ENCODE measurements around the gene DCDC1.
A peak's percentile ranks its signal among the peaks of the same experiment; 100 is the strongest.
"Not testable (repeated sequence)": the region's sequence is repeated elsewhere in the genome, so short reads cannot be mapped to it uniquely, and the experiment has no call there.

DCDC1 gene

DNA sequence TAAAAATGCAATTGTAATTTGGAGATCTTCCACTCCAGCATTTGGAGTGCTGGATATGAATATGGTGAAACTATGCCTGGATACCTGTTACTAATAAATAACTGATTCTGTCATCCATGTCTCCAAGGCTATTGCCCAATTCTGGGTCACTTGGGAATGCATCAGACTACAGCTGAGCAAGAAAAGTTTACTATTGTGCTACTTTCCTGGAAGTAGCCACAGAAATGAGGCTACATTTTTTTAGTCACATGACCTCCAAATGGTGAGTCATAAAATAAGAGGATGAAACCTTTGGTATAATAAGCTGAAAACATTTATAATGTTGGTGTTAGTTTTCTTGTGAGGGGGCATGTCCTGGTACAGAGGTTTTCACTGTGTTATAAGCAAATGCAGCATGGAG lies 44.4 kb downstream of the DCDC1 start:
- DNase-seq, result no peak

DNA sequence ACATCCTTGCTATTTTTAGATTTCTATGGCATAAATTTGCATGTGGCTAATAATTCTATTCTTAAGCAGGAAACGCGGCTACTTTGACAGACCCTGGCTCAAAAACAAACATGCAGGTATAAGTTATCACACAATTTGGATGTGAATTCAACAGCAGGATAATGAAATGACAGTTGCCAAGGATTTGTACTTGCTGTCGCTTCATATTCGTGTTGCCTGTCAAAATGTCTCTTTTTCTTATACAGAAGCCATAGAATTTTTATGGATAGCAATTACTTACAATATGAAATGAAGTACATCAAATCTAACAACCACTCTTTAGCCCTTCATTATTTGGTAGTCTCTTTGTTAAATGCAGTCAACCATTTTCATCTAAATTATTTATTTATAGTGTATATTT lies 46.4 kb downstream of the DCDC1 start:
- no peak for DNase-seq

DNA sequence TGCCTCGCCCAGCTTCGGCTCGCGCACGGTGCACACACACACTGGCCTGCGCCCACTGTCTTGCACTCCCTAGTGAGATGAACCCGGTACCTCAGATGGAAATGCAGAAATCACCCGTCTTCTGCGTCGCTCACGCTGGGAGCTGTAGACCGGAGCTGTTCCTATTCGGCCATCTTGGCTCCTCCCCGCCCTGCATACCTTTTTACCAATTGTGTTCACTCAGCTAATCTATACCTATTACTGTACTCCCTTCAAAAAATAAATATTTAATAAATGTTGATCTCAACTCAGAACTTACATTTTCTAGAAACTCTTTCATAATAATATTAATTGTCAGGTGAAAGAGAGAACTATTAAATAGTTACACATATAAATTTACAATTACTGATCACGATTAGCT lies 48.0 kb downstream of the DCDC1 start:
- not testable (repeated sequence) for DNase-seq

DNA sequence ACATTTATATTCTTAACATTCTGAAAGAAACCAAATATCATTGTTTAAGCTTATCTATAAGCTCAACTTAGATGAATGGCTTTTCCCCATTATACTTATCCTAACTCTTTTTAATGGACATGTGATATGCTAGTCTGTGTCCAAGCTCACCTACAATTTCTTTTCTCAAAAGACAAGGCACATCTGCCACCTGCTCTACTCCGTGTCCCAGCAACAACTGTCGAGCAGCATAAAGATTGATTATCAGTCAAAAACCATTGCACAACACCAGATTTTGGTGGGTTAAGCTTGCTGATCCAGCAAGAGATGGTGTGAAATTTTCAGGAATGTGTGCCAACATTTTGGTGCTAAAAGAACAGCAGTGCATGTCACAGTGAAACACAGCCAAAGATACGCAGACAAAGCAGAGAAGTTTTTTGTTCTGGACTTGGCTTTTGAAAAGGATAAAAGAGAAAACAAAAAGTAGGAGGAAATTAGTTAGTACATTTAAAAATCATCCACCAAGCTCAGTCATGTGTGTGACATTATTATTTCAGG lies 65.8 kb downstream of the DCDC1 start:
- no peak for DNase-seq

DNA sequence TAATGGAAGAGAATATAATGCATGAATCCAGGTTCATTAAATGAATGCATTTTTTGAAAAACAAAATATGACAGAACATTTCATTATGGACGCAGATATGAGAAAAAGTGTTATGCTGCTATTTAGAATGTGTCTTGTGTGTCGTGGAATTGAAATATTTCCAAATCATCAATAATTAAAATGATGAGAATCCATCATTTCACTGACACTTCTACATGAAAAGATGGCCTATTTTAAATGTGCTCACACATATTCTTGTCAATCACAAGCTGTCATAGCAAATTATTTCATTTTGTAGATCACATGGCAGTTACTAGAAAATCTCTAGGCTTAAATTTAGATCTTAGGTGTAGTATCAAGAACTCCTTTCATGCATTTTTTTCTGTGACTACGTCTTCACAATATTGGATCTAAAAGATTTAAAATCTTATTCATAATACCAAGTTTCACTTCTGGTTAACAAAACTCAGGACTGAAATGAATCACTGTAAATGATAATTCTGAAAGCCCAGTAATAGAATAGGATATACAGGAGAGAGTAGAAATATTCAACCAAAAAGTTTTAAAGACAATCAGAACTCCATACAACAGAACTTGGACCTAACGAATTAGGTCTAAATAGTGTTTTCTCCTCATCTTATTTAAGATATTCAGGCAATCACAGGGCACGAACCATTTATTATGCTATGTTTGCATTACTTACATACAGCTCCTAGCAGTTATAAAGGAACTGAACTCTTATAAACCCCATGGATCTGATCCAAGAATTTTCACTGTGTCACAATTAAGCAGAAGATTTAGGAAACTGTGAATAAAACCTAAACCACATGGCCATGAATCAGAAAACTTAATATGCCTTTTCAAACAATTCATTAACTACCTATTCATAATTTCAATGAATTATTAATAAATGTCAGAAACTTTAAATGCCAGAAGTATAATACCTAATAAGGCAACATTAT lies 67.7 kb downstream of the DCDC1 start:
- no peak for DNase-seq

DNA sequence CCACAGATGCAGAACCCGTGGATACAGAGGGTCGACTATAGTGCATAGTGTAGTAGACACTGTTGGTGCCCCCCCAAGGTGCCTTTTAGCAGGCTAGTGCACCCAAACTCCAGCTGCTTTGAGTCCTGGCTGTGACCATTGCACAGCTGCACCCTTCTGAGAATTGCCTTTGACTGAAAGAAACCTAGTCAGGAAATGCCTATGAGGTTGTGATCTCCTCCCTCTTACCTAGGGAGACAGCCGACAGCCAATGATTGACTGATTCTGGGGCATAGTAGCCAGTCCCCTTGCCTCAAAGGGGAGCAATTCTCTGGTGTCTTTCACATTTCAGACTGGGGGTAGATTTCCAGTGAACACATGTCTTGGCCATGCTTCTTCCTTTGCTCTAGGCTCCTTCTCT lies 74.2 kb downstream of the DCDC1 start:
- no peak for DNase-seq

DNA sequence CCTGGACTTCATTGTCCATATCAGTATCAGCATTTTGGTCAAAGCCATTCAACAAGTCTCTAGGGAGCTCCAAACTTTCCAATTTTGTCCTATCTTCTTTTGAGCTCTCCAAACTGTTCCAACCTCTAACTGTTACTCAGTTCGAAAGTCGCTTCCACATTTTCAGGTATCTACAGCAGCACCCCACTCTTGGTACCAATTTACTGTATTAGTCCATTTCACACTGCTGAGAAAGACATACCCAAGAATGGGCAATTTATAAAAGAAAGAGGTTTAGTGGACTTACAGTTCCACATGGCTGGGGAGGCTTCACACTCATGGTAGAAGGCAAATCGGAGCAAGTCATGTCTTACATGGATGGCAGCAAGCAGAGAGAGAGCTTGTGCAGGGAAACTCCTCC lies 96.0 kb downstream of the DCDC1 start:
- not testable (repeated sequence) for DNase-seq

DNA sequence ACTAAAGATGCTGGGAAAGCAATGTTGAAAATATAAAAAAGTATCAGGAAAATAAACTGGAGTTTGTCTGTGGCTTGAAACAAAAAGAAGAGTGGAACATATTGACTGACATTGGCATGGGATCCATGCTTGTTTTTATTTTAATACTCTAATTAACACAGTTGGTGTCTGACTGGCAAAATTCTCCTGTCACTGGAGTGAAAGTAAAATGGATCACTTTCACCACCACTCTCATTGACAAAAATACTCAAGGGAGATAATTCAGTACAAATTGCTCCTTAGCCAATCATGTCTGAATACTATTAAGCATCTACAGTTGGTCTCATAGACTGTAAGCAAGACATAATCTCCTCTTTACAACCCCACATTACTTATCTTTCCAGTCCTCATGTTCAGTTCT lies 101.8 kb downstream of the DCDC1 start:
- no peak for DNase-seq

DNA sequence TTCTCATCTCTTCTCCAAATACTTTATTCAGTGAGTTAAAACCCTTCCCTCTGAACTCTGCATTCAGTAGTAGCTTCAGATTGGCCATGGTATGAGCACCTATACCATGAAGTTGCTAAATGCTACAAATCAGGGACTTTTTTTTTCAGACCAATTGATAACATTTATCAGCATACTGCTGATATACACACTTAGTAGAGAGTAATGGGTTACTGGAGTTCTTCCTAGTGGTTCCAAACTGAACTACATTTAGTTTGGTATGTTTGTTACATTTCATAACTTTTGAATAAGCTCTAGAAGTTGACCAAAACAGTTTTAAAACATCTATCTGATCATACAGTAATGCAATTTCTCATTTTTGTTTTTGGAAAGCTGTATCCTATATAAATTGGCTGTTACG lies 104.7 kb downstream of the DCDC1 start:
- DNase-seq, result peak in 1 of 2 experiments; percentile 6

DNA sequence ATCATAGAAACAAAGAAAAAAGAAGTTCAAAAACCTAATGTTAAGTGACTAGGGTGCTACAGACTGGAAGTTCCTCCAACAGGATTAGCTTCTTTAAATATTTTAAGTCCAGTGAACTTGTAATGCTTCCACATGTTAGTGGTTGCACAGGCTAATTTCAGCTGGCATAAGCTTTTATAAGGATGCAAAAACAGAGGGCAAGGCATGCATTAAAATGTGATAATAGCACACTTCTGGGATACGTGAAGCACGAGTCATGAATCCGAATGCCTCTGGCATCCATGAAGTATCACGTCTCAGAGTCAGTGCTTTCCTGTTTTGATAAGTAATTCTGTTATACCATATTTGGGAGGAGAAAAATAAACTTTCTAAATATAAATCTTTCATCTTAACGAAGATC lies 106.8 kb downstream of the DCDC1 start:
- no peak for DNase-seq

DNA sequence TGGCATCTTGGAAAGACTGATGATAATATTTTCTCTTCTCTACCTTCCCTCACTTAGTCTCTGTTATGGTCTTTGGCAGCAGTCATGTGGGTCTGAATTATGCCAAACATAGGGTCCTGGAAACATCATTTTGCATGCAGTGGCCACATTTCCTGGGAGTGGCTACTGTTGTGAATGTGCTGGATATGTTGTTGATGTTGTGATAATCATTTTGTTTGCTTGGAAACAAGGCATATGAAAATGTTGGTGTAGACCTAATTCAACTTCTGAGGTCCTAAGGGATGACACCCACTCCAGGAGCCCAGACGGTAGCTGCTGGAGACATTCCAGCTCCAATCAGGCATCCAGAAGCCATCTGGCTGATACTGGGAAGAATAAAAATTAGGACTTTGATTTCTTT lies 109.7 kb downstream of the DCDC1 start:
- DNase-seq, result no peak

DNA sequence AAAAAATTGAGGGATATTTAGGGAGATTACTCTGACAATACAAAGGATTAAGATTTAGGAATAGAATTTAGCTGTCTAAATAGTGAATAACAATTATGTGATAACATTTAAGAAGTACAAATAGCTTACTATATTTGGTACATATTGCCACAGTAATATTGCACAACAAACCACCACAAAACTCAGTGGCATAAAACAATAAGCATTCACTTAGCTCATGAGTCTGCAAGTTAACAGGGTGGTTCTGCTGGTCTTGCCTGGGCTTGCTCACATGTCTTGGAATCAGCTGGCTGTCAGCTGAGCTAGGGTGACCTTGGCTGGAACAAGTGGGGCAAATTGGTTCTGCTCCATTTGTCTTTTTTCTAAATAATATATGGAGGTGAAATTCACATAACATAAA lies 115.1 kb downstream of the DCDC1 start:
- no peak for DNase-seq

DNA sequence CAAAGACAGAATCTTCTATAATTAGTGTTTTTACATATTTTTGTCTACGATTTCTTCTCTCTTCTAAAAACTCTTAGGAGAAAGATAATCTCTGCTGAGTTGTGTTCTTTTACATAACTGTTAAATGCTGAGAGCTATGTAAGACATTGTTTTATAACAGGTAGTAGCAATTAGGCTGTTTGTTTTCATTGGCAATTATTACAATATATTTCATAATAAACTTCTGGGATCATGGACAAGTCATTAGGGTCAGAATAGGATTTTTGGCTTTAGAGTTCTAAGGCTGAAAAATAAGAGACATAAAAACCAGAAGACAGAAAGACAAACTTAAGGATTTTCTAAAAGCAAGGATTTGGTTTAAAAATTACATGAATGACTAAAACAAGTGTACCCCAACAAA lies 120.8 kb downstream of the DCDC1 start:
- DNase-seq, result no peak

DNA sequence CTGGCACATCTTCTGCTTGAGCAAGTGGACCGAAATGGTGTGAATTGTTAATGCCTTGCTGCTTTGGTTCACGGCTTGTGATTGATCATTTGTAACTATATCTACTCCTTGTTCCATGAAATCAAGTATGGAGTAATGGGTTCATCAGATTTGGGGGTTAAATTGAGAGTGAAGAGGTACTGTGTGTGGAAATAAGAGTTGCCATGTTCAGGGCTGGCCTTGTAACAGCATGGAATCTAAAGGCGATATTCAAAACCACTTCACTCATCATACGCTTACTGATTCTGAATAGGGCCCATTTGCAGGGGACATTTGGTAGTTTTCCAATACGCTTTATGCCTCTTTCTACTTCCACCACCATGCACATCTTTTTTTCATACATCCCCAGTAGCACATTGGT lies 122.2 kb downstream of the DCDC1 start:
- DNase-seq, result no peak

DNA sequence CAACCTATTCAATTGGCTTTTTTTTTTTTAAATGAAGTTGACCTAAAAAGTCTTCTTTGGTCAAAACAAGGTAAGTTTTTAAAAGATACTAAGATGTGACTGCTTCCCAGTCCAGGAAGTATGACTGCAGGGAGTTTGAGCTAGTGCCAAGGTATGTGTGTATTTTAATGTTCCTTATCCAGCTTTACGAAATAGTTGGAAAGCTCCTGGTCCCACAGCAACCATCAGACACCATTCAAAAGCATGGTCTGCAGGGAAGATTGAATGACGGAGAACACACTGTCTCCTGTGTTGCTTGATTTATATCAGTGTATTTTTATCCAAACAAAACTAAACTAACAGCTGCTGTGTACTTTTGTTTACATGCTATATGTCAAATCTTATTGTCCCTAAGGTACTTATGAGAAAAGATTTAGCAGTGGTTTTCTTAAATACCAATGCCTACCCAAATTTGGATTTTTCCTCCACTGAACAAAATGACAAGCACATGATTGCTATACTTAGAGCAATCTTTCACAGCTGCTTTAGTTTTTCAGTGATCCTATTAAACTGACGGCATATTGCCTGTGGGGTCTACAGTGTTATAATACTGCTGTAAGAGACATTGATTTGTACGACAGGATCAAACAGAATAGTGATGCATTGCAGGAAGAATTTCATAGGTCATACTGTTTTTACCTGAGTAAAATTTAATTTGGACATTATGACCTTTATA lies 122.9 kb downstream of the DCDC1 start:
- DNase-seq, result no peak

DNA sequence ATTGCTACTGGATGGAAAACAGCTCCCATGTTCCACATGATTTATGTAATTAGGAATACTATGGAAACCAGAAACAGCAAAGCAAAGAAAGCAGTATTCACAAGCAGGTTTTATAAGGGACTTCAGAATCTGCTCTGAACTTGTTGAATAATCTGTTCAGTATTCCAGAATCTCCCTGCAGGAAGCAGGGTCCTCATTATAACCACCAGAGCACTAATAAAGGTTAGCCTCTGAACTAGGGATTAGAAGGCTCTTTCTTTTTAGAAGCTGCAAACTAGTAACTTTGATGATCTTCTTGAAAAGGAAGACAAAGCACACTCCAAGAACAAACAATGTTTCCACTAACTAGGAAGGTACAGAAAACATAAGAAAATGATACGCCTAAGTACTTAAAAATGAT lies 125.8 kb downstream of the DCDC1 start:
- DNase-seq, result no peak

DNA sequence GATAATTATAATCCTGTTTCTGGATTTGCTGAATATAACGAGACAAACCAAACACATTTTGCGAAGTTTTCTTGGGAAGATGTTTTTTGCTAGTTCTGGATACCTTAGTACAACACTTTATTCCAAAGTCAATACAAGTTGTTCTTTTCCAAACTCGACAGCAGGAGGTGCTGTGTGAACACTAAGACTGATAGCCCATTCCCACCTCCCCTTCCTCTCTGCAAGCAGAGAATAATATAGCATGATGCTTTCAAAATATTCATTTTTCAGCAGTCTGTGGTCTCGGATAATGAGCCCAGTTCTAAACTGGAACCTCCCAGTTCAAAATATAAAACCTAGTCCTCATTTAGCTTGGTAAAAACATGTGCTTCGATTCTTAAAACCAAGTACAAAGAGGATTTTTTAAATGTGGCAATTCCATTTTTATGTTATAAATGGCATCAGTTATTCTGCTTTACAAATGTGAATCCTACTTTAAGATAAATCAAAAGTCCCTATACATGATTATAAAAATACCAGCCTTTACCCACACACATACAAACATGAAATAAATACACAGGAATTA lies 129.1 kb downstream of the DCDC1 start:
- DNase-seq, result peak; percentile 57 to 68

DNA sequence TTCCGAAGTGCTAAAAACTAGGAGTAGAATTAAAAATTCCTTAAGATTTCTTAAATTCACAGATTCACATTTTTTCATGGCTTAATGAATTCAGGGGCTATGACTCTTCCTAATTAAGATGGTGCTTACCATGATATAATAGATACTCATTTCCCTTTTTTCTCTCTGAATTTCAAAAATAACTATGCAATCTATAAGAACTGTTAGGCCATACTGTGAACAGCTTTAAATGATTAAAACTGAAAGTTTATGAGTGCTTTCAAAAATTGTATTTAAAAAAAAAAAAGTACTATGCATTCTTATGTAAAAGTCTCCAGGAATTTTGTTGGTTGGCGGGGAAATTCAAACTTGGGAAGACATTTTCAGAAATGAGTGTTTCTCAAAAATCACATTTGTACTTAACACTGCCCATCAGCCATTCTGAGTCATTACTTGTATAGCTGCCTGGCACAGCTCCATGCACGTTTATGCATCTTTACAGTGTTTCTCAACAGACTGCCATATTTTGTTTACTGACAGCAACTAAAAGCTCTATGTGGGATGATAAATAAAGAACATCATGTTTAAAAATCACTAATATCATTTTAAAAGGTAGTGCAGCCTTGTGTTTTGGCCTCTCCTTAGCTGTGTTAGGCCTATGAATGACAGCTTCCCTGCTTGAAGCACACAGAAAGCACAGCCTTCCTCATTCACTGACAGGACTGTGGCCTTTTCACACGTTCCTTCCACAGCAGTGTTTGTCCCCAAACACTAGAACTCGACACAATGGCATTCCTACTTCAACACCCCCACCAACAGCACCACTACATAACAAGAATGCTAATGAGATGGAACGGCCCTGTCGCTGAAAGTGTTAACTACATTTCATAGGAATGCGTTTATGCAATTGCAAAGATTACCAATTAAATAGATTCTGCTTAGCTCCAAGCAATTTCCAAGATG lies 131.4 kb downstream of the DCDC1 start:
- no peak for DNase-seq

DNA sequence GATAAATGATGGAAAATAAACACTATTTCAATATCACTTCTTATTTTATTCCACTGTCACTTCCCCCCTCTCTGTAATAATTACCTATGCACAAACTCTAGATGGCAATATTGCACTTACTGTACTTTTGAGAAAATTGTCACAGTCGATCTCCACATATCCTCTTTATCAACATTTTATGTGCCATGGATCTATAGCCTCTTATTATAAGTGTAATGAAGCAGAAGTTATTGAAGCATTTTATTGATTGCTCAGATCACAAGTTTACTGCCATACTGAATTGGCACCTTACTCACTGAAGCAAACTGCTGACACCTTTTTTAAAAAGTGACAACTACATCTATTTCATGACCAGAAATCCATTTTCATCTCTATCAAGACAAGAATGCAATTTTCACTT lies 133.4 kb downstream of the DCDC1 start:
- DNase-seq, result peak; percentile 63 to 68

DNA sequence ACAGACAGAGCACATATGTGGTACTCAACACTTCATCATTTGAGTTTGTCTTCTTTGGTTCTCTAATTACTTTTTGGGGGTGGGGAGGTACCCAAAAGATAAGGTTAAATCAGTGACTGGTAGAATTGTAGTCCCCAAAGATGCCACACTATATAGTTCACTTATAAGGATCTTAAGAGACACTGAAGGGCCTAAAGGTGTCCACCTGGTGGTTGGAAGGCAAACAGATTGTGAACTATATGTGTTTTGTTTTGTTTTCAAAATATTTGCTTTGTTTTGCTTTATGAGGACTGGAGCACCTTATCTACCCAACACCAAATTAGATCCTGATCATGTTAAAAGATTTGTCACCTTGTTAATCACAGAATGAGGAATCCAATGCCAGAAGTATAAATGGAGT lies 136.1 kb downstream of the DCDC1 start:
- peak; percentile 25 for DNase-seq

DNA sequence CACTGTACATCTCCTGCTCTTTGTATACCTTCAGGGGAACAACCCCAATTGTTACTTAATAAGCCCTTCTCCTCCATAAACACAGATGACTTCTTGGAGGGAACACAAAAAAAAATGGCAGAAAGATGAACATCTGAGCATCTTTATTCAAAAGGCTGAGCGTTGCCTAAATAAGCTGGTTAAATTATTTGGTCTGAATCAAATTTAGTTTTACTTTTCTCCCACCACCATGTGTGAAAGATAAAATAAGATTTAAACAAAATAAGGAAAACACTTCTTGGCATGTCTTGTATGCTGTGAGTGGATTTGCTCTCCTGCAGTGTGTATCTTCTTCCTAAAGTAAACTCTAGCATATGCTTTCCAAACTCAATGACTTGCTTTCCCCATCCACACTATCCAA lies 137.9 kb downstream of the DCDC1 start:
- no peak for DNase-seq

DNA sequence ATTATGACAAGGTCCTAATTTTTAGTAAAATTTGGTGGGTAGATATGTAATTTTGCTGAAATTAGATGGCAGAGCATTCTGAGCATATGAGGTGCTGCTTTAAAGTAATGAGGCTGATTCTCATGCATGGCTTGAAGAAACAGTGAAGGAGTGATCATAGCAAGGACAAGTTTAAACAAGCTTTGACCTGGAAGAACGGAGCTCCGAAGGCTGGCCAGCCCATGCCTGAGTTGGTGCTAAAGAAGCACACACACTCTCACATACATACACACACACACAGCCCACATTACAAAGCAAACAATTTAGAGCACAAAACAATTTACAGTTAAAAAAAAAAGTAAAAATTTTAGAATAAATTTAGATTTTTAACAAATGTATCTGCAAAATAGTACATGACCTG lies 150.7 kb downstream of the DCDC1 start:
- DNase-seq, result no peak

DNA sequence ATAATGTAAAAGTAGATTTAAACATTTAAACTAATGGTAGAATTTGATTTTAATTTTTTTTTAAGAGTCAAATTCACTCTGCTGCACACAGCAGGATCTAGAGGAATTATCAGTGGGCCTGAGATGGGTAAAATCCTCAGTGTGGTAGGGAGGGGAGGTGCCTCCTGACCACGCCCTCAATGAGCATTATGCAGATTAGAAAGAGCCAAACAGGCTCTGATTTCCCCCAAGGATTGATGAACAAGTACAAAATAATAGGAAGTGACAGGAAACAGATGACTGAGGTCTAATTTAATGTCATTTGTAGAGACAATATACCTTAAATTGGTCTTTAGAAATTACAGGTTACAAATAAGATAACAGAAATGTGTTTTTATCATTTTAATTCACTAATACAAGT lies 155.2 kb downstream of the DCDC1 start:
- no peak for DNase-seq
